Activated CD8-positive, alpha-beta T cell treated with anti-CD3 and anti-CD28 coated beads, Interleukin-2, amount 10 ng/mL, durations not matched to agents 7 days and 5 days (primary cell): ENCODE results near the gene HDAC4. TPM values are rescaled to one million over a fixed set of nuclear protein-coding genes. Genes with fewer than 3 reads are reported as not detected.

Experiments
- ATAC-seq: fragments of 150-1000 bp; cut with Tn5 transposase; one replicate; pipeline ENCODE4 v1.10.0; 2021; ENCODE audit warnings: moderate library complexity
- CTCF ChIA-PET: fragments of 350-600 bp; sonication (Branson Sonifier 250); formaldehyde crosslinking; loops from one replicate; lab custom pipeline; 2021; ENCODE audit warnings: antibody characterized with exemption; lab: Charles Lee
- POLR2A ChIA-PET: fragments of 350-600 bp; sonication (Branson Sonifier 250); formaldehyde crosslinking; loops from one replicate; lab custom pipeline; 2021; ENCODE audit warnings: antibody characterized with exemption; lab: Charles Lee
- DNase-seq: peaks from one replicate; pipeline ENCODE4 v3.0.0-alpha.2; 2020
- H3K27ac Mint-ChIP-seq: one replicate; pipeline ENCODE4 v1.8.0; 2021; ENCODE audit warnings: mild to moderate bottlenecking, mixed read lengths
- H3K27me3 Mint-ChIP-seq: one replicate; pipeline ENCODE4 v1.8.0; 2021; ENCODE audit warnings: low read depth, mixed read lengths
- H3K36me3 Mint-ChIP-seq: one replicate; pipeline ENCODE4 v1.8.0; 2021; ENCODE audit warnings: low read depth, mixed read lengths
- H3K4me1 Mint-ChIP-seq: one replicate; pipeline ENCODE4 v1.8.0; 2021; ENCODE audit warnings: low read depth, mixed read lengths
- H3K4me3 Mint-ChIP-seq: one replicate; pipeline ENCODE4 v1.8.0; 2021; ENCODE audit warnings: mild to moderate bottlenecking, mixed read lengths
- H3K9me3 Mint-ChIP-seq: one replicate; pipeline ENCODE4 v1.8.0; 2022; ENCODE audit warnings: mixed read lengths; ENCODE audit not compliant: insufficient read depth
- total RNA-seq, 2 experiments: library from RNA; stranded (reverse); gene quantifications; one replicate each; pipeline ENCODE4 v1.2.3, GENCODE V29; 2021

HDAC4 gene
- total RNA-seq, 2 experiments from 2014 or later = 50.7 to 58.8 TPM

DNA sequence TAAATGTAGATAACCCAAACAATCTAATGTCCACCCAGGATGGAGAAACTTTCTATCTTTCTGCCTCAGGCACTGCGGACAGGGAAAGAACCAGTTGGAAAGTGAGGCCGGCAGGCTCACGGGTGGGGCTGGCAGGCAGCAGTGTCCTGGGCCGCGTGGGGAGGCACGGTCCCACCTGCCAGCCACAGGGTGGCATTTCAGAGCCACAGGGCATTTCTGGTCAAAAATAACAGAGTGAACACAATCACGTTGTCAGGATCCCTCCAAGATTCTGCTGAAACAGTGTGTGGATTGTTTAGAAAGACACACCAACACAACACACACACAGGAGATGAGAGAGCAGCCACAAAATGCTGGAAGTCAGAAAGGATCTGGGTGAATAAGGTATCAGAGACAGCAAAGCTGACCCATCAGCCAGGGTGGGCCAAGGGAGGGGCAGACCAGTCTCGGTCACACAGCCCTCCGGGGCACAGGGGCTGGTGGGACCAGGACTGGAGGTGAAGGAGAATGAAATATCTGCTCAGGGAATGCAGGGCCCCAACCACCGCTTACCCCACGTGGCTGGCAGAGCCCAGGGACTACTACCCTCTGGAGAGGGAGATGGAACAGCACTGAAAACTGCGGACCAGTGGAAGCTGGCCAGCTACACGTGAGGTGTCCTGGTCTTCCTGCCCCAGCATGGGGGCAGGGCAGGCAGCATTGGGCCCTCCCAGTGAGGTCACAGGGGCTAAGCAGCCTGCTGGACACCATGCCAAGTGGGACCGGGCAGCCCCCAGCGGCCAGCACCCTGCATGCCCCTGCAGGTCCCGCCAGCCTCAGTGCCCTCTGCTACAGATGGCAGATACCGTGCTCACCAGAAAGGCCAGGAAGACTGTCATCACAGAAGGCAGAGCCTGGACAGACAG, 173.9 kb downstream of the HDAC4 start:
- POLR2A ChIA-PET = no interaction called here
- CTCF ChIA-PET = no interaction called here
- ATAC-seq = no peak

GRCh38 chr2:239225871-239226561, 174.8 kb downstream of the HDAC4 start:
- no peak overlapping the region for H3K4me3 Mint-ChIP-seq
- no peaks in the 10 kb centered on the region for H3K9me3 Mint-ChIP-seq
- POLR2A ChIA-PET = no interaction called here

More for the DNA sequence above, 173.9 kb downstream of the HDAC4 start:
- no peaks in the 10 kb centered on the region for H3K27me3 Mint-ChIP-seq
- H3K4me3 Mint-ChIP-seq = no peak overlapping the region
- H3K4me1 Mint-ChIP-seq = peaks cover 81% of the 10 kb centered on the region
- no peak overlapping the region for H3K27ac Mint-ChIP-seq
- DNase-seq = no peak
- H3K36me3 Mint-ChIP-seq = no peaks in the 10 kb centered on the region
- H3K9me3 Mint-ChIP-seq = no peaks in the 10 kb centered on the region

GRCh38 chr2:239225371-239225851, 175.4 kb downstream of the HDAC4 start:
- POLR2A ChIA-PET = no interaction called here
- no peaks in the 10 kb centered on the region for H3K9me3 Mint-ChIP-seq
- no peak overlapping the region for H3K4me3 Mint-ChIP-seq
- no peaks in the 10 kb centered on the region for H3K27me3 Mint-ChIP-seq
- H3K4me1 Mint-ChIP-seq = peaks cover 81% of the 10 kb centered on the region
- peaks cover 2% of the 10 kb centered on the region for H3K36me3 Mint-ChIP-seq
- no peak for DNase-seq
- CTCF ChIA-PET = no interaction called here
- no peak for ATAC-seq
- peak overlapping the region; percentile 62 for H3K27ac Mint-ChIP-seq

More at GRCh38 chr2:239225871-239226561, 174.8 kb downstream of the HDAC4 start:
- ATAC-seq (no peak), DNase-seq (no peak)
- H3K36me3 Mint-ChIP-seq = no peaks in the 10 kb centered on the region
- H3K27ac Mint-ChIP-seq = no peak overlapping the region
- CTCF ChIA-PET = no interaction called here
- peaks cover 83% of the 10 kb centered on the region for H3K4me1 Mint-ChIP-seq
- no peaks in the 10 kb centered on the region for H3K27me3 Mint-ChIP-seq

DNA sequence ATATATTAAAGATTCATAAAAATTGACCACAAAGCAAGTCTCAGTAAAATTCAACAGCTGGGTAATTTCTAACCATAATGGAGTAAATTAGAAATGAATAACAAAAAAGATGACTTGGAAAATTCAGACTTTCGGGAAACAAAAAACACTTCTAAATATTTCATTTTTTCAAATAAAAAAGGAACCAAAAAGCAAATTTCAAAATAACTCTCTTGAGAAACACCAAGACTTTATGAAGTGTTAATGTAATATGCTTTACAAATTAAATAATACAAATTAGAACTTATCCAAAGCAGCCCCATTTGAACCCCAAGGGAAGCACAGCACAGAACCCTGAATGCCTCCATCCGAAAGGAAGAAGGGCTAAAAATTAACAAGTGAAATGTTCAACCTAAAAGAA, 175.9 kb downstream of the HDAC4 start:
- Mint-ChIP-seq H3K4me3 (no peak overlapping the region), H3K4me1 (peaks cover 80% of the 10 kb centered on the region), H3K27me3 (no peaks in the 10 kb centered on the region), H3K36me3 (peaks cover 5% of the 10 kb centered on the region), H3K27ac (peak overlapping the region; percentile 62), H3K9me3 (no peaks in the 10 kb centered on the region)
- no peak for DNase-seq
- ChIA-PET POLR2A (no interaction called here), CTCF (no interaction called here)
- ATAC-seq = no peak

- Mint-ChIP-seq H3K9me3 (no peaks in the 10 kb centered on the region), H3K4me3 (no peak overlapping the region), H3K27ac (no peak overlapping the region), H3K36me3 (peaks cover 10% of the 10 kb centered on the region), H3K4me1 (peaks cover 76% of the 10 kb centered on the region), H3K27me3 (no peaks in the 10 kb centered on the region)
- ATAC-seq = no peak
- DNase-seq = no peak
- ChIA-PET POLR2A (no interaction called here), CTCF (no interaction called here)
Observed at GRCh38 chr2:239224199-239224570, 176.6 kb downstream of the HDAC4 start.

GRCh38 chr2:239223310-239224198, 177.3 kb downstream of the HDAC4 start:
- Mint-ChIP-seq H3K4me1 (peaks cover 74% of the 10 kb centered on the region), H3K9me3 (no peaks in the 10 kb centered on the region), H3K36me3 (peaks cover 11% of the 10 kb centered on the region), H3K27ac (no peak overlapping the region), H3K27me3 (no peaks in the 10 kb centered on the region), H3K4me3 (no peak overlapping the region)
- DNase-seq = no peak
- no peak for ATAC-seq
- POLR2A ChIA-PET = no interaction called here
- CTCF ChIA-PET = no interaction called here

GRCh38 chr2:239222706-239223309, 178.0 kb downstream of the HDAC4 start:
- Mint-ChIP-seq H3K4me3 (peak overlapping the region; percentile 63), H3K9me3 (no peaks in the 10 kb centered on the region), H3K27ac (peak overlapping the region; percentile 78), H3K4me1 (peaks cover 69% of the 10 kb centered on the region), H3K36me3 (peaks cover 11% of the 10 kb centered on the region), H3K27me3 (no peaks in the 10 kb centered on the region)
- no peak for DNase-seq
- CTCF ChIA-PET = no interaction called here
- ATAC-seq = no peak
- POLR2A ChIA-PET = interaction anchor here (1.4 kb wide), 1 partner anchor 8 kb away, joined by 6 read pairs; no protein-coding TSS in a partner anchor

- peaks cover 13% of the 10 kb centered on the region for H3K36me3 Mint-ChIP-seq
- peak overlapping the region; percentile 78 for H3K27ac Mint-ChIP-seq
- CTCF ChIA-PET = interaction anchor here (0.7 to 1.1 kb wide), 2 partner anchors 25 to 84 kb away, joined by 3 read pairs; no protein-coding TSS in a partner anchor
- H3K27me3 Mint-ChIP-seq = no peaks in the 10 kb centered on the region
- no peak for DNase-seq
- peaks cover 74% of the 10 kb centered on the region for H3K4me1 Mint-ChIP-seq
- POLR2A ChIA-PET = interaction anchor here (1.1 to 1.4 kb wide), 2 partner anchors 8 to 15 kb away, joined by 3 to 6 read pairs; no protein-coding TSS in a partner anchor
- no peaks in the 10 kb centered on the region for H3K9me3 Mint-ChIP-seq
- ATAC-seq = peak; percentile 52
- H3K4me3 Mint-ChIP-seq = peak overlapping the region; percentile 63
Observed at GRCh38 chr2:239222312-239222660, 178.5 kb downstream of the HDAC4 start.

GRCh38 chr2:239220981-239221396, 179.8 kb downstream of the HDAC4 start:
- ChIA-PET CTCF (interaction anchor here (1.5 to 1.6 kb wide), 2 partner anchors 13 to 47 kb away, joined by 3 to 4 read pairs; no protein-coding TSS in a partner anchor), POLR2A (no interaction called here)
- no peak overlapping the region for H3K27ac Mint-ChIP-seq
- no peaks in the 10 kb centered on the region for H3K27me3 Mint-ChIP-seq
- ATAC-seq = no peak
- DNase-seq = no peak
- peaks cover 15% of the 10 kb centered on the region for H3K36me3 Mint-ChIP-seq
- H3K4me1 Mint-ChIP-seq = peaks cover 75% of the 10 kb centered on the region
- H3K9me3 Mint-ChIP-seq = no peaks in the 10 kb centered on the region
- no peak overlapping the region for H3K4me3 Mint-ChIP-seq

DNA sequence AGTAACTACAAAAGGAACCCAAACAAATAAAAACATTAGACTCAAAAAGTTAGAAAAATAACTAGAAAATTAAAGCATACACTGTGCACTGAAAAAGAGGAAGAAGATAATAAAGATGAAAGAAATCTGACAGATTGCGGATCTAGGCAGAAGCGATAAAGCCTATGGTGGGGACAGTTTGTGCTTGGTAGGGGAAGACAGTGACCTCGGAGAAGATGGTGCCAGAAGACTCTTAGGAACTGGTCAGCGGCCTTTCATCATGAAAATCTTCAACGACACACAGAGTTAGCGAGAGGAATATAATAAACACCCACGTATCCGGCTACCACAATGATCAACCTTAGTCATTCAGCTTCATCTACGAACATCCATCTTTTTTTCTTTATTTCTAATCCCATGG, 180.5 kb downstream of the HDAC4 start:
- ChIA-PET POLR2A (no interaction called here), CTCF (interaction anchor here (1.5 to 1.6 kb wide), 2 partner anchors 12 to 47 kb away, joined by 3 to 4 read pairs; no protein-coding TSS in a partner anchor)
- Mint-ChIP-seq H3K27ac (no peak overlapping the region), H3K36me3 (peaks cover 15% of the 10 kb centered on the region), H3K27me3 (no peaks in the 10 kb centered on the region), H3K9me3 (no peaks in the 10 kb centered on the region), H3K4me1 (peaks cover 74% of the 10 kb centered on the region), H3K4me3 (no peak overlapping the region)
- DNase-seq (no peak), ATAC-seq (no peak)
